Endothelial cell of hepatic sinusoid (primary cell): Measurements from ENCODE around the gene PMPCA.
"Not testable (repeated sequence)": the region's sequence is repeated elsewhere in the genome, so short reads cannot be mapped to it uniquely, and the experiment has no call there.

Experiments used
- in situ Hi-C: cut with HindIII; loops from 2 replicates; pipeline ENCODE4 v1.10.0; 2017; ENCODE audit warnings: low sequenced_read_pairs

Gene PMPCA

GRCh38 chr9:136407911-136408310 lies 2.5 kb upstream of the PMPCA start:
- in situ Hi-C loops = no loop called here

DNA sequence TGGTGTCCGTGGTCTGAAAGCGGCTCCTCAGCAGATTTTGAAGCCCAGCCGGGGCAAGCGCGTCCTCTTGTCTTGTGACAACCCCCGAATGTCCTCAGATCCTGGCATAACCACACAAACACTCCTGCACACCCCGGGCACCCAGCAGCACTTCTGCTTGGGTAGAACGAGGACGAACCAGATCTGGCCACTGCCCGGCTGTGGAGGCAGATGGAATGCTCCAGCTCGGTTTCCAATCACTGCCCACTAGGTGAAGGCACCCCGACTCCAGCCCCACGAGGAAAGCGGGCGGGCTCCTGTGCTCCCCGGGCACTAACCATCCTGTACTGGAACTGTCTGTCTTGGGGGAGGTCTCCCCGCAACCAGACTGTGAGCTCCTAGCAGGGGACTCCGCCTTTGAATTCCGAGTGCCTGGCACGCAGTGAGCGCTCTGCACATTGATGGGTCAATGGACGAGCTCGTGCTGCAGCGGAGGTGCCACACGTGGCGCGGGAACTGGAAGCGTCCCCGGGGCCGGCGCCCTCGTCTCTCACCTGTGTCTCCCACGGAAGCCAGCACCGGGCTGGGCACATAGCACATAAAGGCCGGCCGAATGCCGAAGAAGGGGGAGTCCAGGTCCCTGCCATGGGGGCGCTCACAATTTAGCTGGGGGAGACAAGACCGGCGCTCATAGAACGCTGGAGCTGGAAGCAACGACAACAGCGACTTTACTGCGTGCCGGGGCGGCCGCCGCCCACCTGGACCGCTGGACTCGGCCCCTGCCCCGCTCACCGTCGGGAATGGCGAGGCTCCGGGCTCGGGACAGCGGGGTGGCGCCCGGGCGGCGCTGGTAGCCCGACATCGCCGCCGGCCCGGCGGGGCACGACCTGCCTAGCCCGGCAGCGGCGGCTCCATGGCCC lies 652 bp upstream of the PMPCA start:
- in situ Hi-C loops = no loop called here

- in situ Hi-C loops = no loop called here
These were observed 920 bp downstream of the PMPCA start for GRCh38 chr9:136411378-136411777.

- in situ Hi-C loops = no loop called here
These were observed 2.5 kb downstream of the PMPCA start for GRCh38 chr9:136412962-136413361.

DNA sequence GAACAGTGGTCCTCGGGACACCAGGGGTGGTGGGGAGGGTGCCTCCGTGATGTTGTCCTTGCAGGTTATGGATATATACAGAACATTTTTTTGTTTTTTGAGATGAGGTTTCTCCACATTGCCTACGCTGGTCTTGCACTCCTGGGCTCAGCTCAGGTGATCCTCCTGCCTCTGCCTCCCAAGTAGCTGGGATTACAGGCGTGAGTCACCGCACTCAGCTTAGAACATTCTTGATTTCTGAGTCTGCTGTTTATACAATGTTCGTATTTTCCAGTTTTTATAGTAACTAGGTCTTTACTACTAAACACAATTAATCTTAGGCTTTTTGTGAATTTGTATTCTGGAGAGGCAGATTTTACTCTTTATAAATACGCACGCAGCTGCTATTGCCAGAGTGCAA lies 6.0 kb downstream of the PMPCA start:
- in situ Hi-C loops = no loop called here

- in situ Hi-C loops = no loop called here
These were observed 6.5 kb downstream of the PMPCA start for GRCh38 chr9:136416914-136417313.

DNA sequence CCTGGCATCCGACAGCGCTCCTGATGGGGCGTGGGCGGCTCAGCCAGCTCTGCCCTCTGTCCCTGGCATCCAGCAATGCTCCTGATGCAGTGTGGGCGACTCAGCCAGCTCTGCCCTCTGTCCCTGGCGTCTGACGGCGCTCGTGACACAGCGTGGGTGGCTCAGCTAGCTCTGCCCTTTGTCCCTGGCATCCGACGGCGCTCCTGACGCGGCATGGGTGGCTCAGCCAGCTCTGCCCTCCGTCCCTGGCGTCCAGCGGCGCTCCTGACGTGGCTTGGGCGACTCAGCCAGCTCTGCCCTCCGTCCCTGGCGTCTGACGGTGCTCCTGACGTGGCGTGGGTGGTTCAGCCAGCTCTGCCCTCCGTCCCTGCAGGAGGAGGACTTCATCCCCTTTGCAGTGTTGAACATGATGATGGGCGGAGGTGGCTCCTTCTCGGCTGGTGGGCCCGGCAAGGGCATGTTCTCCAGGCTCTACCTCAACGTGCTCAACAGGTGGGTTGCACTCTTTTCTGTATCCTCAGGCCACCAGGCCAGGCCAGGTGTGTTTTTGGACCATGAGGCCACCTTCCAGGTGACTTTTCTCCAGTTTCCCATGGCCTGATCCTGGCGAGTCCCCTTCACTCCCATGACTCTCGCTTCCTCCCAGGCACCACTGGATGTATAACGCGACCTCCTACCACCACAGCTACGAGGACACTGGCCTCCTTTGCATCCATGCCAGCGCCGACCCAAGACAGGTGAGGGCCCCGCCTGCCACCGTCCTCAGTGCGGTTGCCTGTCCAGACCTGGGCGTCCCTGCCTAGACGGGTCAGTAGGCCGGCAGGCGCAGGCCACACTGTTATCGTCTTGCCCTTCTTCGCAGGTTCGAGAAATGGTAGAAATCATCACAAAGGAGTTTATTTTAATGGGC lies 8.0 kb downstream of the PMPCA start:
- in situ Hi-C loops = no loop called here

GRCh38 chr9:136419092-136419420 lies 8.6 kb downstream of the PMPCA start:
- in situ Hi-C loops = no loop called here

GRCh38 chr9:136421791-136422190 lies 11.3 kb downstream of the PMPCA start:
- in situ Hi-C loops = no loop called here

- in situ Hi-C loops = no loop called here
These were observed 12.4 kb downstream of the PMPCA start for GRCh38 chr9:136422876-136423275.

- in situ Hi-C loops = no loop called here
These were observed 13.1 kb downstream of the PMPCA start for GRCh38 chr9:136423432-136424146.

DNA sequence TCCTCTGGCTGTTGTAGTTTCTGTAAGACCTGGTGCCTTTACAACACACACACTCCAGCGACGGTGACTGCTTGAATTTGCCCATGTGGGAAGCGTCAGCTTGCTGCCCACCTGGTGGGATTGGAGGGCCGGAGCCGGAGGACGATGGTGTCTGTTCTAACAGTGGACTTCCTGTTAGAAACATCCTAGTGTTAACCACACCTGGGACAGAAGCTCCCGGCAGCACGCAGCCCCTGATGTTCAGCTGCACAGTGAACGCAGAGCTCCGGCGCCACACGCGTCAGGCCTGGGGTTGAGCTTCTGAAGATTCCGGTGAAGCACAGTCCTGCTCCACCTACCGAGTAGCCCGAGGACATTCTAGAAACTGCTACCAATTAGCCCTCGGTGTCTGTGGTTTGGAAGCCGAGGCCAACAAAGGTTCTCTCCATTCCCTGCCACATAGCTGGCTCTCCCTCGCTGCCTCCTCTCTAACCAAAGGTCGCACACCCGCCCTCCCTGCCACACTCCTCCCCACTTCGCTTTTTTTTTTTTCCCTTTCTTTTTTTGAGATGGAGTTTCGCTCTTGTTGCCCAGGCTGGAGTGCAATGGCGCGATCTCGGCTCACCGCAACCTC lies 14.4 kb downstream of the PMPCA start:
- in situ Hi-C loops = no loop called here

- in situ Hi-C loops = not testable (repeated sequence)
These were observed 14.9 kb downstream of the PMPCA start for GRCh38 chr9:136425367-136425766.

DNA sequence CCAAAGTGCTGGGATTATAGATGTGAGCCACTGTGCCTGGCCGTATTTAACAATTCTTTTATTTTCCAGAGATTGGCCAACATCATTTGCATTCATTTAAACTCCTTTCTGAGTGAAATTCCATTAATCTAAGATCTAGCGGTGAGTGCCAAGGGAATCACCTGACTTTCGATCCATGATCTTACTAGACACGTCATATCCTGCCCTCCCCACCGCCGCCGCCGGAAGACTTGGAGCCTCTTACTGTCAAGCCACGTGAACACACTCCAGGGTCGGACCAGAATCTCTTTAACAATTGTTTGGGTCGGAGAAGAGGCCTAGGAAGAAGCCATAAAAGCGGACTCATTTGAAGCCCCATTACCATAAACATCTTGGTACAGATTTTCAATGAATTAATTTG lies 16.3 kb downstream of the PMPCA start:
- in situ Hi-C loops = no loop called here

DNA sequence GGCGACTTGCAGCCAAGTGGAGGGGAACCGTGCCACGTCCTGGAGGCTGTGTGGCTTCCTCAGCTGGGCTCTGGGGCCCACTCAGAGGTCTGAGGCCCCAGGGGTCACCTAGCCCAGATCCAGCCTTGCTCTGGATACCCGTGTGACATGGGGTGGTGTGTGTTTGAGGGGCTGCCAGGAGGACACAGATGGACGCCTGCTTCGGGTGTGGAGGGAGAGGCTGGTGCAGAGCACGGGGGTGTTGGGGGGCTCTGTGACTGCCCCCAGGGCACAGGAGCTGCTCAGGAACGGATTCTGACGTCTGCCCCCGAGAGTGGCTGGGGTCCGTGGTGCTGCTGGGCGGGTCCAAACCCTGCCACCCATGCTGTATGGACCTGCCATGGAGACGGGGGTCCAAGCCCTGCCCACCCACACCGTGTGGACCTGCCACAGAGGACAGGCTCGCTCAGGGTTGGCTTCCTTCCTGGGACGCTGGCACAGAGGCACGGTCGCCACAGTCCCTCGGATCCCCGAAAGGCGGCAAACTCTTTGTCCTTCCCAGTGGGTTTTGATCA lies 18.7 kb downstream of the PMPCA start:
- in situ Hi-C loops = no loop called here

- in situ Hi-C loops = no loop called here
These were observed 19.4 kb downstream of the PMPCA start for GRCh38 chr9:136429683-136430491.

DNA sequence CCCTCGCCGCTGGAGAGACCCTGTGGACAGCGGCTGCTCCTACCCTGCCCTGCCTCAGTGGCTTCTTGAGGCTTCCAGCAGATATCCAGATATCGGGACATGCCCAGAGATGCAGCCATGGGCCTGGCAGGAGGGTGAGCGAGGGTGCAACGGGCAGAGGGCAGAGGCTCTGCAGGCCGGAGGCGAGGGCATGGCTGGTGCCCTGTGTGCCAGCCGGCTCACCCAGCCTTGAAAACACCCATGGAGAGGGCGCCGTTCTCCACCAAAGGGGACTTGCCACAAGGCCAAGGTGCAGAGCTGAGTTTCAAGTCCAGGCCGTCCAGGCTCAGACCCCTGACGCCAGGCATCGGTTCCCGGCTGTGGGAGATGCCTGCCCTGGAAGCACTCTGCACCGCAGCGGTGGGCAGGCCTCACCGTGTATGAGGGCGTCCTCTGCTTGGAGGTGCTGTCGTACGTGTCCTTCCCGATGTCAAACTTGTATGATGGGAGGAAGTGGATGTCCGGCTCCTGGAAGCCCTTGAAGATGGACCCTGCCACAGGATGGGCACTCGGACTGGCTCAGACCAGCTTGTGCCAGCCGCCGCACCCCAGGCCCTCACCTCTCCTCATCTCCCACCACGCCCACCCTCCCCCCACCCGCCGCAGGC lies 20.3 kb downstream of the PMPCA start:
- in situ Hi-C loops = no loop called here

GRCh38 chr9:136431782-136432350 lies 21.4 kb downstream of the PMPCA start:
- in situ Hi-C loops = no loop called here

GRCh38 chr9:136432591-136432990 lies 22.1 kb downstream of the PMPCA start:
- in situ Hi-C loops = no loop called here
